Gastroesophageal sphincter (tissue), 4 donors: Measurements from ENCODE around the gene APCDD1L. TPM values are rescaled to one million over a fixed set of nuclear protein-coding genes. Genes with fewer than 3 reads are reported as not detected.

Source experiments
- ATAC-seq: fragments of 150-250 bp; one replicate; pipeline ENCODE4 v1.9.1; 2016; ENCODE audit warnings: mild to moderate bottlenecking, moderate library complexity
- H3K27ac ChIP-seq, 4 donors: fragments of 200-600 bp; sonication (generic) in 3 of 4; 1 replicate in 3 of 4; 2 replicates in 1 of 4; pipeline ENCODE4 v1.5.1; 2016 to 2019
- H3K27me3 ChIP-seq: fragments of 200-600 bp; sonication (generic); one replicate; pipeline ENCODE4 v1.5.1; 2019
- H3K36me3 ChIP-seq, 2 donors: fragments of 200-600 bp; sonication (generic); one replicate each; pipeline ENCODE4 v1.5.1; 2019; ENCODE audit warnings: control low read depth in 1 of 2
- H3K4me1 ChIP-seq, 3 donors: fragments of 200-600 bp; sonication (generic); 1 replicate in 2 of 3; 2 replicates in 1 of 3; pipeline ENCODE4 v1.5.1; 2016 to 2019; ENCODE audit warnings: control low read depth in 2 of 3
- H3K4me3 ChIP-seq, 2 donors: fragments of 200-600 bp; sonication (generic); one replicate each; pipeline ENCODE4 v1.5.1; 2019; ENCODE audit warnings: mild to moderate bottlenecking in 1 of 2, moderate library complexity in 1 of 2
- H3K9me3 ChIP-seq, 3 donors: fragments of 200-600 bp; sonication (generic); one replicate each; pipeline ENCODE4 v1.5.1; 2017 to 2019; ENCODE audit warnings: control low read depth in 2 of 3
- EP300 ChIP-seq: sonication (generic); formaldehyde crosslinking; IDR thresholded peaks from one replicate; pipeline ENCODE4 v1.6.1; 2017; ENCODE audit warnings: antibody characterized with exemption, mild to moderate bottlenecking
- POLR2A ChIP-seq, 2 donors: fragments of 450-650 bp; IDR thresholded peaks; one replicate each; pipeline ENCODE4 v1.6.1; 2017; ENCODE audit warnings: antibody characterized with exemption in 2 of 2, mild to moderate bottlenecking in 2 of 2, moderate library complexity in 1 of 2
- POLR2AphosphoS5 ChIP-seq: sonication (generic); formaldehyde crosslinking; IDR thresholded peaks from one replicate; pipeline ENCODE4 v1.6.1; 2017; ENCODE audit warnings: antibody characterized with exemption
- WGBS, 2 donors: methylation state at CpG; one replicate each; pipeline ENCODE4 v1.1.5; 2018; ENCODE audit warnings: low coverage in 1 of 2; 5-methylcytosine and 5-hydroxymethylcytosine counted together
- total RNA-seq, 4 donors: library from RNA; depleted of rRNA; stranded (reverse); fragments of >200 nt; gene quantifications; one replicate each; pipeline ENCODE4 v1.1.0, GENCODE V29; 2016
- TF ChIP-seq, protein P1 (sequence below), 4 experiments: fragments of 200-600 bp in 2 of 4; fragments of 450-650 bp in 2 of 4; sonication (generic) in 1 of 4; IDR thresholded peaks; one replicate each; pipeline ENCODE4 v1.5.1; 2017 to 2019; ENCODE audit warnings: antibody characterized with exemption in 4 of 4, mild to moderate bottlenecking in 2 of 4, moderate library complexity in 2 of 4

Gene APCDD1L
- total RNA-seq, 4 donors from 2014 or later, result 0.40 to 1.1 (median 0.88) TPM

DNA sequence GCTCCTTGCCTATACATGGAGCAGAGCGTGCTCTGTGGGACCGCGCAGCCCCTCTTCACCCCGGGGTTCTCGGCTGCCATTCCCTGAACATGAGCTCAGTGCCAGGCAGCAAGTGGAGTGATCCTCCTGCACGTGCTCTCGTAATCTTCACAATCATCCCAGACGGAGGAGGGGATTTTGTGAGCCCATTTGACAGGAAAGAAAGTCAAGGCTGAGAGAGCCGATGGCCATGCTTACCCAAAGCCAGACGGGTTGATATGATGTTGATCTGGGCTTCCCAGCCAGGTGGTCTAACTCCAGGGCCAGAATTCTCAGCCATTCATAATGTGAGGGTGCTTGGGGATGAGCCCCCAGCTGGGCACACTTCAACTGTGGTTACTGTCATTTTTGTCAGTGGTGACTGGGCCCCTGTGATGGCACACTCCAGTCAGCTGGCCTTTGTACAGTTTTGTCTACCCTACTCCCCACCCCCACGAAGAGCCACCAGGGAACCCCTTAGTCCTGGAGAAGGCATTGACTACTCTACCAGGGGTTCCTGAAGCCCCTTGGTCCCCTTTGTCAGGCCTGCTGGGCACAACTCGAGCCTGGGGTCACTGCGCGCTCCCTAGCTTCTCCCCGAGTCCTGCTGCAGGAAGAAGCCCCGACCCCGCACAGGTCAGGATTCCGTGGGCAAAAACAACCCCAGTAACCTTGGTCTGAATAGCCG lies 1.5 kb downstream of the APCDD1L start:
- Histone ChIP-seq H3K27me3 (peaks cover 45% of the 10 kb centered on the region), H3K9me3 (no peaks in the 10 kb centered on the region), H3K4me3 (no peak overlapping the region), H3K27ac (no peak overlapping the region), H3K4me1 (peaks cover 0 to 16% (median 0%) of the 10 kb centered on the region in 3 donors), H3K36me3 (no peaks in the 10 kb centered on the region)
- no peak for ATAC-seq
- TF ChIP-seq, protein P1, sequence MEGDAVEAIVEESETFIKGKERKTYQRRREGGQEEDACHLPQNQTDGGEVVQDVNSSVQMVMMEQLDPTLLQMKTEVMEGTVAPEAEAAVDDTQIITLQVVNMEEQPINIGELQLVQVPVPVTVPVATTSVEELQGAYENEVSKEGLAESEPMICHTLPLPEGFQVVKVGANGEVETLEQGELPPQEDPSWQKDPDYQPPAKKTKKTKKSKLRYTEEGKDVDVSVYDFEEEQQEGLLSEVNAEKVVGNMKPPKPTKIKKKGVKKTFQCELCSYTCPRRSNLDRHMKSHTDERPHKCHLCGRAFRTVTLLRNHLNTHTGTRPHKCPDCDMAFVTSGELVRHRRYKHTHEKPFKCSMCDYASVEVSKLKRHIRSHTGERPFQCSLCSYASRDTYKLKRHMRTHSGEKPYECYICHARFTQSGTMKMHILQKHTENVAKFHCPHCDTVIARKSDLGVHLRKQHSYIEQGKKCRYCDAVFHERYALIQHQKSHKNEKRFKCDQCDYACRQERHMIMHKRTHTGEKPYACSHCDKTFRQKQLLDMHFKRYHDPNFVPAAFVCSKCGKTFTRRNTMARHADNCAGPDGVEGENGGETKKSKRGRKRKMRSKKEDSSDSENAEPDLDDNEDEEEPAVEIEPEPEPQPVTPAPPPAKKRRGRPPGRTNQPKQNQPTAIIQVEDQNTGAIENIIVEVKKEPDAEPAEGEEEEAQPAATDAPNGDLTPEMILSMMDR (IDR thresholded peaks at IDR 0.05), result no peak
- TF ChIP-seq EP300, result no peak
- TF ChIP-seq POLR2AphosphoS5, result no peak
- TF ChIP-seq POLR2A (IDR thresholded peaks at IDR 0.05), result no peak
- WGBS, 2 donors, result no CpG with 5 or more reads among the region's 19 CpGs

DNA sequence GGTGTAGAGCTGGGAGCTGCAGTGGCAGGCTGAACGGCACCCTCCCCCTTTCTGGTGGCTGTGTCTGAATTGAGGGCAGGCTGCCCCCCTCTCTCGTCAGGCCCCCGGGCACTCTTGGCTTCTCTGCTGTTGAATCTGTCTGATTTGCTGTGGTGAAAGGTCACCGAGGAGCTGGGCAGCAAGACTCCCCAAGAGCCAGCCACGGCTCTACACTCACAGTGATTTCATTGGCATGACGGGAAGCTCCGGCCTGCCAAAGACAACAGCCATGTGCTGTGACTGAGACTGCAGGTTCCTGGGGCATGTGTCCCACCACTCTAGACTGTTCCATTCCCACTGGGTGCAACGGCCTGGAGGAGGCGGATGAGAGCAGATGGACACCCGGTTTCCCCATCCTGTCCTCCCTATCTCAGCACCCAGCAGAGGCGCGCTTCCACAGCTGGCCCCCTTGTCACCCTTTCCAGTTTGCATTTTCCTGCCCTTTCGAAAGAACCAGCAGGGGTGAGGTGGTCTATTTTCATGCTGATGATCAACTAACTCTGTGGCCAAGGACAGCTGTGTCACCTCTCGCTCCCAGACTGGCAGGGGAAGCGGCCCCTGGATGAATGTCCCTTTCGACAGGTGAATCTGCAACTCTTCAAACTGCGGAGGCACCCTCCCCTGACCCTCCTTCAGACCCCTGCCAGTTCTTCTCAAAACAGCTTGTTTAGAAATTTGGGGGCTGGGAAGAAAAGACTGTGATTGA lies 2.2 kb downstream of the APCDD1L start:
- H3K4me1 ChIP-seq, result peaks cover 0 to 16% (median 0%) of the 10 kb centered on the region in 3 donors
- no peaks in the 10 kb centered on the region for H3K9me3 ChIP-seq
- H3K27ac ChIP-seq, result no peak overlapping the region
- peaks cover 45% of the 10 kb centered on the region for H3K27me3 ChIP-seq
- 57% methylated on average over 3 to 4 of the region's 17 CpGs for WGBS, 2 donors
- no peaks in the 10 kb centered on the region for H3K36me3 ChIP-seq
- TF ChIP-seq POLR2A (IDR thresholded peaks at IDR 0.05), result no peak
- no peak for TF ChIP-seq EP300
- no peak overlapping the region for H3K4me3 ChIP-seq
- no peak for ATAC-seq

DNA sequence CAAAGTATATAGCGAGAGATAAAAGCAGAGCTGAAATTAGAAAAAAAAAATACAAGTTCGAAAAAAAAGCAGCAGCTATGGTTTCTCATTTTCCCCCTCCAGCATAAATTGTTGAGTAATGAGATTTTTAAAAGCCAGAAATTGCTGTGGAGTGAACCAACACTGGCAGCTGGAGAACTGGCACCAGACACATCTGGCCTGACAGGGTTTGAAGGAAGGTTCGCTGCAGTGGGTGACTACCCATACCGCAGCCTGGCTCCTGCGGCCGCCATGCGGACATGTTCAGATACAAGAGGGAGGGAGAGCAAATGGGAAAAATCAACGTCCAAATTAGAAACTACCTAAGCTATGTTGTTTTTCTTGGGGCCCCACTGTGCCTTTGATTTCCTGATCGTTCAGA lies 3.3 kb downstream of the APCDD1L start:
- H3K4me1 ChIP-seq, result peaks cover 0 to 16% (median 0%) of the 10 kb centered on the region in 3 donors
- no peak for ATAC-seq
- H3K27me3 ChIP-seq, result peaks cover 45% of the 10 kb centered on the region
- H3K36me3 ChIP-seq, result no peaks in the 10 kb centered on the region
- TF ChIP-seq EP300, result no peak
- no peak for TF ChIP-seq POLR2AphosphoS5
- TF ChIP-seq, protein P1 (IDR thresholded peaks at IDR 0.05), result no peak
- TF ChIP-seq POLR2A (IDR thresholded peaks at IDR 0.05), result no peak
- no peak overlapping the region for H3K27ac ChIP-seq
- H3K4me3 ChIP-seq, result no peak overlapping the region
- WGBS, 2 donors, result 72 to 80% methylated on average over 9 of the region's 9 CpGs
- H3K9me3 ChIP-seq, result peaks cover 0 to 6% (median 0%) of the 10 kb centered on the region in 3 donors

DNA sequence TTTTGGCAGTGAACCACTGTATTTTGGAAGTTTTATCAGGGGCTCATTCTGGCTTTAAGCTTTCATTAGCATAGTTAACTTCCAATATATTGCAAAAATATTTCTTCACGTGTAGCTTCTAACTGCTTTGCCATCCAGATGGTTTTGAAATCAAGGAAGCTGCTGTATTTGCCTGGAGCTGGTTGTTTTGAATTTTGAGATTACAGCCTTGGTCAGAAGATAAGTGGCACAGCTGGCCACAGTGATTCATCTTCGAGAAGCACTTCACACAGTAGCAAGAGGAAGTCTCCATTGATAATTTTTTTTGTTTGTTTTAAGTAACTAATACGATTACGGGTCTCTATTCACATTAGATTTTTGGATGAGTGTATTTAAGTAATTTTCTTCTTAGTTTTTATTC lies 3.8 kb downstream of the APCDD1L start:
- Histone ChIP-seq H3K4me1 (peaks cover 0 to 16% (median 0%) of the 10 kb centered on the region in 3 donors), H3K4me3 (no peak overlapping the region), H3K9me3 (peaks cover 0 to 9% (median 0%) of the 10 kb centered on the region in 3 donors), H3K36me3 (no peaks in the 10 kb centered on the region), H3K27ac (no peak overlapping the region), H3K27me3 (peaks cover 45% of the 10 kb centered on the region)
- TF ChIP-seq EP300 (no peak), POLR2AphosphoS5 (no peak), POLR2A (IDR thresholded peaks at IDR 0.05) (no peak)
- TF ChIP-seq, protein P1 (IDR thresholded peaks at IDR 0.05), result no peak
- ATAC-seq, result no peak
- WGBS, 2 donors, result 19 to 32% methylated on average over 4 of the region's 4 CpGs

DNA sequence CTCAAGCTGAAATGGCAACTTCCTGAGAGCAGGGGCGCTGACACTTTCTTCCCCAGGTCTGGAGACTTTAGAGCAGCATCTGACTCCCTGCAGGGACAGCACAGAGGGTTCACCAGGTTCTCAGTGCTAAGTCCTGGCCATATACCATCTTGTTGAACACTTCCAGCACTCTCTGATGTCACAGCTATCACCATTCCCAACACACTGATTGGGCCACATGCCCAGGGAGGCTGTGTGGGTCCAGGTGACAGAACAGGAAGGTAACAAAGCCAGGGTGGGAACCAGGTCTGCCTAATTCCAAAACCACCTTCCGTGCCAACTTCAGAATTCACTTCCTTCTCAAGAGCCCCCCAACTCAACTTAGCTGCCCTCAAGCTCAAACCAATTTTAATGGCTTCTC lies 4.3 kb downstream of the APCDD1L start:
- WGBS, 2 donors, result 93 to 100% methylated on average over 1 to 2 of the region's 2 CpGs
- TF ChIP-seq, protein P1 (IDR thresholded peaks at IDR 0.05), result no peak
- TF ChIP-seq EP300 (no peak), POLR2AphosphoS5 (no peak)
- no peak for ATAC-seq
- Histone ChIP-seq H3K36me3 (no peaks in the 10 kb centered on the region), H3K4me1 (peaks cover 0 to 16% (median 0%) of the 10 kb centered on the region in 3 donors), H3K4me3 (no peak overlapping the region), H3K27ac (no peak overlapping the region), H3K27me3 (peaks cover 41% of the 10 kb centered on the region), H3K9me3 (peaks cover 0 to 14% (median 0%) of the 10 kb centered on the region in 3 donors)
